Measurements from ENCODE around the gene GGTA1.

GRCh38 chr9:121450241-121450640 lies 49.4 kb downstream of the GGTA1 start:
- TF ChIP-seq ZBTB43 (CRISPR knock-in tag; IDR thresholded peaks at IDR 0.05) (no peak), CTCF (IDR thresholded peaks at IDR 0.05) (no peak), ZNF138 (CRISPR knock-in tag; conservative IDR thresholded peaks at IDR 0.05) (no peak), USF1 (CRISPR knock-in tag; IDR thresholded peaks at IDR 0.05) (no peak), ERG (CRISPR knock-in tag; IDR thresholded peaks at IDR 0.05) (no peak), NR2C2 (CRISPR knock-in tag; IDR thresholded peaks at IDR 0.05) (no peak), ZNF423 (CRISPR knock-in tag; IDR thresholded peaks at IDR 0.05) (no peak), MAX (CRISPR knock-in tag; IDR thresholded peaks at IDR 0.05) (no peak)
